BLaER1 treated with 17β-estradiol and CSF1 and Interleukin-3, amounts not matched to agents 10 nM and 100 nM (cell line): ENCODE measurements around the gene B3GNT2.

ENCODE experiments used
- H3K27ac ChIP-seq, 11 experiments: shearing (Covaris generic); formaldehyde crosslinking; 2 replicates each; pipeline ENCODE4 v1.8.1; 2022
- H3K27me3 ChIP-seq, 11 experiments: shearing (Covaris generic); formaldehyde crosslinking; 2 replicates each; pipeline ENCODE4 v1.8.1; 2022
- H3K36me3 ChIP-seq, 11 experiments: shearing (Covaris generic); formaldehyde crosslinking; 2 replicates each; pipeline ENCODE4 v1.8.1; 2022
- H3K4me1 ChIP-seq, 10 experiments: shearing (Covaris generic); formaldehyde crosslinking; 2 replicates each; pipeline ENCODE4 v1.8.1; 2022
- H3K4me2 ChIP-seq, 11 experiments: shearing (Covaris generic); formaldehyde crosslinking; 2 replicates each; pipeline ENCODE4 v1.8.1; 2022
- H3K4me3 ChIP-seq, 10 experiments: shearing (Covaris generic); formaldehyde crosslinking; 2 replicates each; pipeline ENCODE4 v1.8.1; 2022
- H3K9ac ChIP-seq, 11 experiments: shearing (Covaris generic); formaldehyde crosslinking; 2 replicates each; pipeline ENCODE4 v1.8.1; 2022
- H3K9me3 ChIP-seq, 11 experiments: shearing (Covaris generic); formaldehyde crosslinking; replicated peaks in 1 of 11; 2 replicates each; pipeline ENCODE4 v1.8.1; 2022
- H4K20me1 ChIP-seq, 11 experiments: shearing (Covaris generic); formaldehyde crosslinking; 2 replicates each; pipeline ENCODE4 v1.8.1; 2022
- Cebpa-rat ChIP-seq, 11 experiments: shearing (Covaris generic); IDR thresholded peaks; 2 replicates each; pipeline ENCODE4 v1.8.1; 2022

Gene B3GNT2

DNA sequence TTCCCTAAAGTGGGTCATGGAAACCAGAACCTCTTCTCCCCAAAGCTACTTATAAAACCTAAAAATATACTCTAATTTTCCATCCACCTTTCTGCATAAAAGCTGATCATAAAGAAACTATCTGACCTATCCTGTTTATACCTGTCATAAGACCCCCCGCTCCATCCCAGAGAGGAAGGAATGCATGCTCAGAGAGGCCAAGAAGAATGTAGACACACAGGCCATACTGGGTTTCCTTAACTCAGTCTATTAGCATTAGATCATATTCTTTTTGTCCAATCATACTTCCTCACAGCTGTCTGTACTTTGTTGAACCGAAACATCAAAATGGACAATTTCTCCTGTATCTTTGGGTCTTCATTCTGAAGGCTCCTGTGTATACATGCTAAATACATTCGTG, 52.3 kb downstream of the B3GNT2 start:
- H3K9me3 ChIP-seq, result peaks cover 3 to 10% (median 6%) of the 10 kb centered on the region in 11 experiments; a peak in 18 of 22 replicates
- H3K4me2 ChIP-seq, result no peak overlapping the region
- H3K27me3 ChIP-seq, result no peaks in the 10 kb centered on the region
- H3K36me3 ChIP-seq, result no peaks in the 10 kb centered on the region
- no peaks in the 10 kb centered on the region for H4K20me1 ChIP-seq
- no peak for TF ChIP-seq Cebpa-rat (IDR thresholded peaks at IDR 0.05)
- no peaks in the 10 kb centered on the region for H3K4me1 ChIP-seq
- no peak overlapping the region for H3K9ac ChIP-seq
- no peak overlapping the region for H3K27ac ChIP-seq
- no peak overlapping the region for H3K4me3 ChIP-seq

DNA sequence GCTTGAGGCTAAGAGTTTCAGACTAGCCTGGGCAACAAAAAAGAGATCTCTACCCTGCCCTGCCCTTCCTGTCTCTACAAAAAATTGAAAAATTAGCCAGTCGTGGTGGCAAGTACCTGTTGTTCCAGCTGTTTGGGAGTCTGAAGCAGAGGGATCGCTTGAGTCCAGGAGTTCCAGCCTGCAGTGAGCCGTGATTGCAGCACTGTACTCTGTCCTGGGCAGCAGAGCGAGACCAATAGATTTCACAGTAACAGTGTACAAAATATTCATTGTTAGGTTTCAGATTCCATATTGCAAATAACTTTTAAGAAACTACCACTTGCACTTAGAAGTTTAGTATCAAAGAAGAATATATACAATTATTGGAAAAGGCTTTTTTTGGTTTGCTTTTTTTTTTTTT, 54.3 kb downstream of the B3GNT2 start:
- H3K4me2 ChIP-seq, result no peak overlapping the region
- H3K9me3 ChIP-seq, result peaks cover 12 to 23% (median 19%) of the 10 kb centered on the region in 11 experiments; a peak in 20 of 22 replicates
- H3K4me3 ChIP-seq, result no peak overlapping the region
- no peak overlapping the region for H3K9ac ChIP-seq
- H3K27me3 ChIP-seq, result no peaks in the 10 kb centered on the region
- H4K20me1 ChIP-seq, result no peaks in the 10 kb centered on the region
- no peak for TF ChIP-seq Cebpa-rat (IDR thresholded peaks at IDR 0.05)
- no peaks in the 10 kb centered on the region for H3K4me1 ChIP-seq
- no peak overlapping the region for H3K27ac ChIP-seq
- no peaks in the 10 kb centered on the region for H3K36me3 ChIP-seq

DNA sequence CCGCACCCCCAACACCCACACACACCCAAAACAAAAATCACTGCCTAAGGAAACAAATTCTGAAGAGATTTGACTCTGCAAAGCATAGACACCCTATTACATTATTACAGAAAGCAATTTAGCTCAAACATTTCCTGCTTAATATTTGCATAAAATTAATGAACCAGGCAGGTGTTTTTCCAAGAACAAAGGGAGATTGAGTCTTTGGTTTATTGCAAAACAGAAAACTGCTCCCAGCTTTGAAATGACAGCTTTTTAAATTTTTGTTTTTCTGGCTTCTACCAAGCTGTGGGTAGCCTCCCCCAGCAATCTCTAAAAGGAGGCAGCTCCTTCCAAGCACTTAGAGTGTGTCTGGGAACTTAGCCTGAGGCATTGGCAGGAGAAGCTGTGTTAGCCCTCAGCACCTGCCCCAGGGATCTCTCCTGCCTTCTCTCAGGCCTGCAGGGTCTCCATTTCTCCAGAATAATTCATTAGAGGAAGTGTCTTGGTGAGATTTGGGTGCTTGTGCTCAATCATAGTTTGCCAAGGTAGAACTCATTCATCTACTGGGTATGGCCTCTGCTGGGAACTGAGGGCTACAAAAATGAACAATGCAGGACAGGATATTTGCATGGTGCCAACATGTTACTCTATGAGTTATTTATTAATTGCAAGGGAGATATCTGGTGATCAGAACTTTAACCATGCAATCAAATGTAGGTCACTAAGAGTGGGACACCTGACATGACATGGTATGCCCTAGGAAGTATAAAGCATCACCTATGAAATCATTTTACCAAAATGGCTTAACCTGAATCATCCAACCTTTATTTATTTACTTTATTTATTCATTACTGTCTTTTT, 58.7 kb downstream of the B3GNT2 start:
- H3K27me3 ChIP-seq, result no peaks in the 10 kb centered on the region
- no peaks in the 10 kb centered on the region for H3K4me1 ChIP-seq
- TF ChIP-seq Cebpa-rat (IDR thresholded peaks at IDR 0.05), result no peak
- H3K9me3 ChIP-seq, result peaks cover 12 to 23% (median 19%) of the 10 kb centered on the region in 11 experiments; a peak in 20 of 22 replicates
- H3K36me3 ChIP-seq, result no peaks in the 10 kb centered on the region
- H3K4me2 ChIP-seq, result no peak overlapping the region
- H3K27ac ChIP-seq, result no peak overlapping the region
- H3K9ac ChIP-seq, result no peak overlapping the region
- H3K4me3 ChIP-seq, result no peak overlapping the region
- H4K20me1 ChIP-seq, result no peaks in the 10 kb centered on the region

DNA sequence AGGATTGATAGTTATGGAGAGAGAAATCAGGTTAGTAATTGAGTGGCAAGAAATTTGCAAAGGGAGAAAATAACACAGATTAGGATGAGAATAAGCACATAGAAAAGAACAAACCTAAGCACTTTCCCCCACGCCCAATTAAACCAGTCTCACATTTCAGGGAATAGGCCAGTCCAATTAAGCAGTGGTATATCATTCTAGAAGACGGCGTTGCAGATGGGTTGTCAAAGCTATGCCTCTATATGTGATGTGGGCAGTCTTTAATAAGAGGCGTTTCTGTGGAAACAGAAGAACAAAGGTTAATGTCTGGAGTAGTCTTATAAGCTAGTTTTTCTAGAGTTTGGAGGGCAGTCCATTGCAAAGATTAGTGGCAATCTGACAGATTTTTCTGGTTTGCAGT, 61.6 kb downstream of the B3GNT2 start:
- no peak for TF ChIP-seq Cebpa-rat (IDR thresholded peaks at IDR 0.05)
- Histone ChIP-seq H4K20me1 (no peaks in the 10 kb centered on the region), H3K27me3 (no peaks in the 10 kb centered on the region), H3K9me3 (peaks cover 12 to 22% (median 18%) of the 10 kb centered on the region in 11 experiments; a peak in 20 of 22 replicates), H3K4me2 (no peak overlapping the region), H3K27ac (no peak overlapping the region), H3K4me1 (no peaks in the 10 kb centered on the region), H3K9ac (no peak overlapping the region), H3K36me3 (no peaks in the 10 kb centered on the region), H3K4me3 (no peak overlapping the region)

DNA sequence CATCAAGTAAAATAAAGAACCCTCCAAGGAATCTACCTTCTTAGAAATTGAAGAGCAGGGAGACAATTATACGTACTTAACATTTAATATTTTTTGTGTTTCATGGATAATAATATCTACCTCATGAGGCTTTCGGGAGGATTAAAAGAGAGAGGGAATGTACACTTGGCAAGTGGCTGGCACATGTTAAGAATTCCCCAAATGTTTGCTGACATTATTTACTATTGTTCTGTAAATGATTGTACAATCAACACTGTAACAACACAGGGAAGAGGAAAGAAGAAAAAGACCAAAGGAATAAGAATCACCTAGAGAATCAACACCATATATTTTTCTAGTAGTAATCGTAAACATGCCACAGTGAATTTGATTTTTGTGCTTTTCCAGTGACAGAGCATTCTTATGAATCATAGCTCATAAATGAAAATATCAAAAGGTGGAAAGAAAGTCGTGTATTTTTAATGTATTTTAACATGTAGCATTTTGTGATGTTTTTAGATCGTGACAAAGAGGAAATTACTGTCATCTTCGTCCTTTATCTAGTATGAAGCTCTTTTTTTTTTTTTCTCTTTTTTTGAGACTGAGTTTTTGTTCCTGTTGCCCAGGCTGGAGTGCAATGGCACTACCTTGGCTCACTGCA, 67.3 kb downstream of the B3GNT2 start:
- H3K27me3 ChIP-seq, result no peaks in the 10 kb centered on the region
- no peak overlapping the region for H3K9ac ChIP-seq
- peaks cover 0 to 56% (median 14%) of the 10 kb centered on the region in 10 experiments; a peak in 16 of 20 replicates for H3K4me1 ChIP-seq
- TF ChIP-seq Cebpa-rat (IDR thresholded peaks at IDR 0.05), result no peak
- H3K36me3 ChIP-seq, result no peaks in the 10 kb centered on the region
- no peaks in the 10 kb centered on the region for H4K20me1 ChIP-seq
- peak overlapping the region in 4 of 11 experiments; percentile 26 to 84 (median 76); a peak in 6 of 22 replicates for H3K4me2 ChIP-seq
- peaks cover 0 to 5% (median 0%) of the 10 kb centered on the region in 11 experiments; a peak in 5 of 22 replicates for H3K9me3 ChIP-seq
- H3K27ac ChIP-seq, result peak overlapping the region in 4 of 11 experiments; percentile 8 to 89 (median 79); a peak in 4 of 22 replicates
- H3K4me3 ChIP-seq, result no peak overlapping the region

DNA sequence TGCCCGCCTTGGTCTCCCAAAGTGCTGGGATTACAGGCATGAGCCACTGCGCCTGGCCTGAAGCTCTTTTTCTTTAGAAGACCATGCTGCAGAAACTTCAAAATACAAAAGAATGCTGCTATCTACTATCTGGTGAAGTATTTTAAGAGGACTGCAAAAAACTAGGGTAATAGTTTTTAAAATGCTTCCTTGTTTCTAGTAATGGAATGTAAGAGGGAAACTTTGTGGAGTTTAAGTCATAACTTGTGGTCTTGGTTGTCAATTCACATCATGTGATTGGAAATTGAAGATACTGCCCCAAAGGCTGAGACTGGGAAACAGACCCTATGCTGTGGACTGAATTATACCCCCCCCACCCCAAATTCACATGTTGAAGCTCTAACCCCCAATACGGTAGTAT, 68.3 kb downstream of the B3GNT2 start:
- H3K4me2 ChIP-seq, result peak overlapping the region in 5 of 11 experiments; percentile 71 to 84 (median 81); a peak in 9 of 22 replicates

DNA sequence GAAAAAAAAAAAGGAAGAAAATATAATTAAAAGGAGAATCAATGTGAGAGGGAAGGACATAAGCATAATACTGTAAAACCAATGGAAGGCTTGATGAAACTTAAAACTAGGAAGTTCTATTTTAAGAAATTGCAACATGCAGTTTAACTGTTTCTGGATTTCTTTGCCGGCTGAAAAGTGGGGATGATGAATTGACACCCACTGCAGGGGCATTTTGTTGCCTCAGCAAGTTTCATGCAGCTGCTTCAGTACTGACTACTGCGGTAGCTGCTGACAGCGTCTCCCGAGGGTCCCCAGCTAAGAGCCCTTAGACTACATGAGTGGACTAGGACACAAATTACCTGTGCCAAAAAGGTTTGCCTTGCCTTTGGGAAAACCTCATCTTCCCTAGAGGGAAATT, 69.2 kb downstream of the B3GNT2 start:
- peak in 2 of 11 experiments; percentile 26 to 42; a peak in 1 of 22 replicates for TF ChIP-seq Cebpa-rat (IDR thresholded peaks at IDR 0.05)
- no peaks in the 10 kb centered on the region for H3K27me3 ChIP-seq

More for the DNA sequence above, 68.3 kb downstream of the B3GNT2 start:
- peak overlapping the region in 7 of 11 experiments; percentile 21 to 89 (median 78); a peak in 12 of 22 replicates for H3K27ac ChIP-seq
- peaks cover 0 to 57% (median 14%) of the 10 kb centered on the region in 10 experiments; a peak in 16 of 20 replicates for H3K4me1 ChIP-seq
- H3K4me3 ChIP-seq, result no peak overlapping the region
- no peaks in the 10 kb centered on the region for H3K36me3 ChIP-seq
- H3K9me3 ChIP-seq, result peaks cover 0 to 15% (median 7%) of the 10 kb centered on the region in 11 experiments; a peak in 11 of 22 replicates
- no peaks in the 10 kb centered on the region for H3K27me3 ChIP-seq
- TF ChIP-seq Cebpa-rat (IDR thresholded peaks at IDR 0.05), result no peak
- no peaks in the 10 kb centered on the region for H4K20me1 ChIP-seq
- H3K9ac ChIP-seq, result peak overlapping the region in 4 of 11 experiments; percentile 61 to 71 (median 66); a peak in 7 of 22 replicates

DNA sequence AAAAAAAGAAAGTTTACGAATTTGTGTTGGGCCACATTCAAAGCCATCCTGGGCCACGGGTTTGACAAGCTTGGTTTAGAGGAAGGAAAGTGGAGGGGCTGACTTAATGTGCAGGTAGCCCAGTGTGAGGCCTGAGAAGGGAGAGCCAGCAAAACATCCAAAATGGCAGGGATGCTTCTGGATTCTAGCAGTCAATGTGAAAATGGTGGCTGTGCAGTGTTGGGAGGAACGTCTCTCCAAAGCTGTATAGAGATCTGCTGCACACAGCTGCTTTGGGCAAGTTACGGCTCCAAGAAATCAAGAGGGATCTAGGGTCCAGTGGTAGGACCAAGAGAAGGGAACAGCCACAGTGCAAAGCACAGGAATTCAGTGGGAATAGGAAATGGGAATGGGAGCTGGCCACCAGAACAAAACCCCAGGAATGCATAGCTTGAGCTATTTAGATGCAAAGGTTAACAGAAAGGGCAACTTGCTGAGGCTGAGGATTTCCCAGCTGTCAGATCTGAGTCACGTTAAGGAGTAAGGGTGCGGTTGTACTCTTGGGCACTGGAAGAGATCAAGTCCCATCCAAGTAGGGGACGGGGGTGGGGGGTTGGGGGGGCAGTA, 70.6 kb downstream of the B3GNT2 start:
- Histone ChIP-seq H3K4me2 (peak overlapping the region in 3 of 11 experiments; percentile 72 to 84 (median 81); a peak in 6 of 22 replicates), H3K9ac (no peak overlapping the region), H3K36me3 (no peaks in the 10 kb centered on the region), H3K27ac (peak overlapping the region in 3 of 11 experiments; percentile 73 to 89 (median 85); a peak in 6 of 22 replicates), H3K9me3 (peaks cover 0 to 20% (median 11%) of the 10 kb centered on the region in 11 experiments; a peak in 11 of 22 replicates), H3K4me1 (peaks cover 0 to 57% (median 14%) of the 10 kb centered on the region in 10 experiments; a peak in 16 of 20 replicates), H4K20me1 (no peaks in the 10 kb centered on the region), H3K27me3 (no peaks in the 10 kb centered on the region), H3K4me3 (no peak overlapping the region)
- no peak for TF ChIP-seq Cebpa-rat (IDR thresholded peaks at IDR 0.05)

More for the DNA sequence above, 69.2 kb downstream of the B3GNT2 start:
- Histone ChIP-seq H3K4me1 (peaks cover 0 to 57% (median 14%) of the 10 kb centered on the region in 10 experiments; a peak in 16 of 20 replicates), H3K36me3 (no peaks in the 10 kb centered on the region), H3K4me2 (peak overlapping the region in 7 of 11 experiments; percentile 44 to 84 (median 72); a peak in 14 of 22 replicates), H3K9me3 (peaks cover 0 to 20% (median 8%) of the 10 kb centered on the region in 11 experiments; a peak in 11 of 22 replicates), H3K9ac (peak overlapping the region in 5 of 11 experiments; percentile 47 to 71 (median 65); a peak in 9 of 22 replicates), H3K27ac (peak overlapping the region in 7 of 11 experiments; percentile 21 to 89 (median 78); a peak in 13 of 22 replicates), H3K4me3 (no peak overlapping the region; a peak in 1 of 20 replicates), H4K20me1 (no peaks in the 10 kb centered on the region)
